Activated effector memory CD4-positive, alpha-beta T cell treated with anti-CD3 and anti-CD28 coated beads, Interleukin-2, amount 50 U/mL, for 16 hours (primary cell): ENCODE results near the gene NR2E1.

Experiments
- DNase-seq: peaks from one replicate; pipeline ENCODE4 v3.0.0-alpha.2; 2020

The NR2E1 gene

DNA sequence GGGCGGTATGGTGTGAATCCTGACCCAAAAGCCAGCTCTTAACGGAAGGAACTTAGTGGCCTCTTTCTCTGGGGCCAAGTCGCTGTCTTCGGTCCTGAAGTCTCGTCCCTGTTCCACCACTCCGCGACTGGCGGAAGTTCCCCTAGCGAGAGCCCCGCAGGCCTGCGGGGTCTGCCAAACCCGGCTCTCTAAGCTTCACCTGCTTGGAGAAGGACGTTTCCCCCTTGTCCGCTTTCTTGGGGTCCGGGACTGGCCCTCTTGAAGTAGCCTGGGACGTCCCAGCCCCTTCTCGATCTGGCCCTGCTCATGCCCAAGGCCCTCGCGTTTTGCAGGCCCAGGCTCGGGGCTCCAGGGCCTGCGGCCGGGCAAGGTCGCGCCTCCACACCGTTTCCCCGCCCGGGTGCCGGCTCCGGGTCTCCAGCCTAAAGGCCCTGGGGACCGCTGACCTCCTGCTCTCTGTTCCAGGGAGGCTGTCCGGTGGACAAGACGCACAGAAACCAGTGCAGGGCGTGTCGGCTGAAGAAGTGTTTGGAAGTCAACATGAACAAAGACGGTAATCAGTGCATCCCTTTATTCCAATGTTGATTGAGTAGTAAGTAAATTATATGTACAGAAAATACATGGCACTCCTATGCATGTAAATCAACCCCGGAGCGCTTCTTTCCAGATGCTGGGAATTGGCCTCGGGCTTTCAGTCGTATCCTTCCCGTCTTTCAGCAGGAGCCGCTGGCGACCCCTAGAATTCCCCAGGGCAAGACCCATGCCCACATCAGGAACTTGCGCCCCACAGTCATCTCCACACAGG lies 8.8 kb downstream of the NR2E1 start:
- peak; percentile 65 for DNase-seq

DNA sequence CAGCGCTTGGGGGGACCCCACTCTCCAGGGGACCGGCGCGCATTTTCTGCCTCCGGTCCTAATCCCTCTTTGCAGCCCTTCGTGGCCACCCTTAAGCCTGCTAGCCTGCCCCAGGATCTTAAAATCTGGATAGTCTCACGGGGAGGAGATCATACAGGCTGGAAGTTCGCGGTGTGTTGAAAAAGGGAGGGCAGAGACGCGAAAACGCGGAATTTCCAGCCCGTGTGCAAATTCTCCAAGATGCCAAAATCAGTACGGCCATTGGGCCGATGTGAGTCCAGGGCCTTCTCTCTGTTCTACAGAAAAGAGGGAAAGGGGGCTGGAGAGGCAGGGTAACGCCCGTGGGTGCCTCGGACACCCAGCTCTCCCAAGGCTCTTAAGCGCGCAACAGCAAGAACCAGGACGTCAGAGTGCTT lies 9.4 kb downstream of the NR2E1 start:
- peak; percentile 39 for DNase-seq

DNA sequence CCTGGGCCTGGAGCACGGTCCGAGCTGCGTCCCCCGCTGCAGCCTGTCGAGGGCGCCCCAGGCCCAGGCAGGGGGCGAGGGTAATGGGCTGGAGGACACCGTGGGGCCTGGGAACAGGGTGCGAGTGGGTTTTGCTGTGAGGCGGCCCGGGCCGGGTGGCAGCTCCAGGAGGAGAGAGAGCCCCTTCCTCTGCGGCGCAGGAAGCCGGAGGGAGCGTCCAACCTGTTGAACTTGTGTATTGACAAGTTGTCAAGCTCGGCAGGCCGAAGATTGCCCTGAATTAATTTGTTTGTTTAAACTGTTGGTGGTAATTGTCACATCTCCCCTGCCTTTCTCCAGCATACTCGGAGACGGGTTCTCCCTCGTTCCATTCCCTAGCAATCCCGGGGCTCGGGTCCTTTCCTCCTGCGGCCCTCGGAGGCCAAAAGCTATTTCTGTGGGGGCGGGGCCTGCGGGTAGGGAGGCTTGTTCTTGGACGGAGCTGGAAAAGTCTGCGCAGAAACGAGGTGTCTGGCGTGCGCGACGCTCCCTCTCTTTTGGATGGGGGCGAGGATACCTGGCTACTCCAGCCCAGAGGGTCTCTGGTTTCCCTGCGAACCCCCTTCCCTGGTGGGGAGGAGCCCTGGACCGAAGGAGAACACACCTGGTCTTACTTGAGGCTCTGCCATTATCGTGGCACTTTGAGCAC lies 9.9 kb downstream of the NR2E1 start:
- DNase-seq: peak; percentile 61

- DNase-seq: peak; percentile 60
These were observed 10.7 kb downstream of the NR2E1 start for GRCh38 chr6:108176281-108177089.

- no peak for DNase-seq
These were observed 13.9 kb downstream of the NR2E1 start for GRCh38 chr6:108179741-108180140.

GRCh38 chr6:108180266-108180665 lies 14.4 kb downstream of the NR2E1 start:
- DNase-seq: no peak

GRCh38 chr6:108180776-108181175 lies 15.0 kb downstream of the NR2E1 start:
- DNase-seq: no peak

DNA sequence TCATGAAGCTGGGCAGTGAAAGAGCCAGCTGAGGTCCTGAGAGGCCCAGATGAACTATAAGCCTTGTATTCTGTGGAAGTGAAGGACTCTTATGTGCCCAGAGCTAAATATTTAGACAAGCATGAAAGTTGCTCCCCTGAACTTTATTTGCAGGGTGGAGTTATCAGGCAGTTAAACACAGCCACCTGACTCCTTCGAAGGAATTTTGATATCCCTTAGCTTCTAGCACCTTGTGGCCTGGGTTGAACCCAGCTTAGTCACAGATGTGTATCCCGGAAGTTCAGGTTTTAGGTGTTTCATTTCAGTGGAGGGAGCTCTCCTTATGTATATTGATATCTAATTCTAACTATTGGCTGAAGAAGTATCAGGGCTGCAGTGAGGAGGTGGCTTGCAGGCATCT lies 20.4 kb downstream of the NR2E1 start:
- no peak for DNase-seq

- DNase-seq: no peak
These were observed 21.7 kb downstream of the NR2E1 start for GRCh38 chr6:108187519-108187918.

DNA sequence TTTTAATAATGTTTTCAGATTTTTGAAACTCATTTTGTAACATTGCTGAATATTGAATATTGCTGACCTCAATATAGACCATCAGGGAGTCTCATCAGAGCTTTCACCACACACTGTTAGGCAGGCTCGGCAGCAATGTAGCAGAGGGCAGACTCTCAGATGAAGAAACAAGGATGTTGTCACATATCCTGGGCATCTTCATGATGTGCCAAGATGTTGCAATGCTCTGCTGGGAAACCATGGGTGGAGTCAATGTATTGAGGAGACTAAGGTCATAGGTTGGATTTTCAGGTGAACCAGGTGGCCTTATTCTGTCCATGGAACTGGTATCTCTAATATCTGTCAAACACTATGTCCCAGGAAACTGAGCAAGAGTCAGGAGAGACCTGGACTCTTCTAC lies 27.3 kb downstream of the NR2E1 start:
- no peak for DNase-seq

DNA sequence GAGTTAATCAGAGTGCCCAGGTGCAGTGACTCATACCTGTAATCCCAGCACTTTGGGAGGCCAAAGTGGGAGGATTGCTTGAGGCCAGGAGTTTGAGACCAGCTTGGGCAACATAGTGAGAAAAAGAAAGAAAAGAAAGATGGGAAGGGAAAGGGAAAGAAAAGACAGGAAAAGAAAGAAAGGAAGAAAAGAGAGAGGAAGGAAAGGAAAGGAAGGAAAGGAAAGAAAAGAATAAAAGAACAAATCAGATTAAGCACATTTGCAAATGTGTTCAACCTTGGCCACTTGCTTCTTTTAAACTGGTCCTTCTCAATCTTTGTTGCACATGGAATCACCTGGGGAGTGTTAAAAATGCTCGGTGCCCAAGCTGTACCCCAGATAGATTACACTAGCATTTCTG lies 28.0 kb downstream of the NR2E1 start:
- no peak for DNase-seq

DNA sequence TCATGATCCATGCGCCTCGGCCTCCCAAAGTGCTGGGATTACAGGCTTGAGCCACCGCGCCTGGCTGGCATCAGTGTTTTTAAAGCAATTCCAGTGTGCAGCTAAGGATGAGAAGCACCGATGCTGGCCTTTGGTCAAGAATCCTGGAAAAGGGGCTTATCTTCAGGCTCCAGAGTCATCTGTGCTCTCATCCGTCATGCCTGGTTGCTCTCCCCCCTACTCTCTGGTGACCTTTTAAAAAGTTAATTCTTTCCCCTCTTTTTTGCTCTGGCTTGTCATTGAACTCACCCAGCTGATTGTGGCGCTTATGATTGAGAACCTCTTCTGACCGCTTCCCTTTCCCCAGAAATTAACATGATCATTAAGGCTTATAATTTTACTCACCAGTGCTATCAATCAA lies 28.7 kb downstream of the NR2E1 start:
- no peak for DNase-seq

DNA sequence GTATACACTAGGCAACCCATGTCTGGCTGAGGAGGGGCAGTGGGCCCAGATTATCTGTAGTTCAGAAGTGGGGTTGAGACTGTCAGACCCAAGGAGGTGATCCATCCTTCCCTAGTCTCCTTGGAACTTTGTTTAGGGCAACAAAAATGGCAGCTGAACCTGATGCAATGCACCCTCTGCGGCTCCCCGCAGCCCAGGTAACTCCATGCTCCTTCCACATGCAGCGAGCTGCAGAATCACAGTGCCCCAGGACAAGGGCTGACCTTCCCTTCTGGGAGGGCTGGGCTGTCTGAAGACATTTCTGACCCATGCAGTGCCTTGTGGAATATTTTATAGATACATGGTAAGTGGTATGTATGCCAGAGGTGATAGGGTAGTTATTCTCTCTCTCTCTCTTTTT lies 29.4 kb downstream of the NR2E1 start:
- DNase-seq: no peak

- no peak for DNase-seq
These were observed 33.1 kb downstream of the NR2E1 start for GRCh38 chr6:108198761-108199498.

DNA sequence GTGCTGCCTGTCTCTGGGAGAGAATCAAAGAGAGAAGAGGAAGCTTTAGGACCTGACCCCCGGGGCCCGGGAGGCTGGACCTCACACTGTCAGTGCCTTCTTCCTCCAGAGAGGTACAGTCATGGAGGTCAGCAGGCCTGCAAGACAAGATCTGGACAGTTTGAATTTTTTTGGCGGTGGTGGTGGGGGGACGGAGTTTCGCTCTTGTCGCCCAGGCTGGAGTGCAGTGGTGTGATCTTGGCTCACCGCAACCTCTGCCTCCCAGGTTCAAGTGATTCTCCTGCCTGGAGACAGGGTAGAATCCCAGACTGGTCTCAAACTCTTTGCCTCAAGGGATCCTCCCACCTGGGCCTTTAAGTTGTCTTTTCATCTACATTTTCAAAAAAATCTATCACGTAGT lies 34.4 kb downstream of the NR2E1 start:
- DNase-seq: no peak

GRCh38 chr6:108200631-108201030 lies 34.8 kb downstream of the NR2E1 start:
- no peak for DNase-seq

GRCh38 chr6:108203189-108204112 lies 37.6 kb downstream of the NR2E1 start:
- no peak for DNase-seq

GRCh38 chr6:108207013-108207412 lies 41.2 kb downstream of the NR2E1 start:
- no peak for DNase-seq

- no peak for DNase-seq
These were observed 43.9 kb downstream of the NR2E1 start for GRCh38 chr6:108209738-108210137.

- DNase-seq: no peak
These were observed 44.7 kb downstream of the NR2E1 start for GRCh38 chr6:108210556-108210955.

- DNase-seq: no peak
These were observed 45.8 kb downstream of the NR2E1 start for GRCh38 chr6:108211671-108212070.

GRCh38 chr6:108222064-108222463 lies 56.2 kb downstream of the NR2E1 start:
- no peak for DNase-seq
